HEK293T (cell line): ENCODE measurements around the gene EFR3B.

ENCODE experiments used
- BHLHE40 ChIP-seq: fragments of 450-650 bp; IDR thresholded peaks from 2 replicates; pipeline ENCODE4 v1.6.1; 2016; ENCODE audit warnings: mild to moderate bottlenecking, moderate library complexity, borderline replicate concordance
- CTBP1 ChIP-seq: fragments of 450-650 bp; IDR thresholded peaks from 2 replicates; pipeline ENCODE4 v1.6.1; 2016; ENCODE audit warnings: borderline replicate concordance
- ELF4 ChIP-seq: fragments of 450-650 bp; IDR thresholded peaks from 2 replicates; pipeline ENCODE4 v1.6.1; 2017; ENCODE audit warnings: antibody characterized with exemption
- FOXA1 ChIP-seq: fragments of 450-650 bp; IDR thresholded peaks from 2 replicates; pipeline ENCODE4 v1.6.1; 2016; ENCODE audit warnings: mild to moderate bottlenecking
- FOXK2 ChIP-seq: fragments of 450-650 bp; IDR thresholded peaks from 2 replicates; pipeline ENCODE4 v1.6.1; 2016; ENCODE audit warnings: mild to moderate bottlenecking
- FOXM1 ChIP-seq: fragments of 450-650 bp; IDR thresholded peaks from 2 replicates; pipeline ENCODE4 v1.6.1; 2017; ENCODE audit warnings: mild to moderate bottlenecking, borderline replicate concordance
- L3MBTL2 ChIP-seq: fragments of 450-650 bp; conservative IDR thresholded peaks from 2 replicates; pipeline ENCODE4 v1.6.1; 2016; ENCODE audit warnings: mild to moderate bottlenecking
- LEF1 ChIP-seq: fragments of 450-650 bp; IDR thresholded peaks from 2 replicates; pipeline ENCODE4 v1.6.1; 2017; ENCODE audit warnings: mild to moderate bottlenecking, borderline replicate concordance
- SP1 ChIP-seq: fragments of 450-650 bp; IDR thresholded peaks from 2 replicates; pipeline ENCODE4 v1.6.1; 2017
- SUZ12 ChIP-seq: fragments of 450-650 bp; IDR thresholded peaks from 2 replicates; pipeline ENCODE4 v1.6.1; 2016; ENCODE audit warnings: mild to moderate bottlenecking
- TARDBP ChIP-seq: fragments of 450-650 bp; IDR thresholded peaks from 2 replicates; pipeline ENCODE4 v1.6.1; 2016
- ZNF384 ChIP-seq: fragments of 450-650 bp; IDR thresholded peaks from 2 replicates; pipeline ENCODE4 v1.6.1; 2016
- TF ChIP-seq, protein P1 (sequence below): fragments of 450-650 bp; IDR thresholded peaks from 2 replicates; pipeline ENCODE4 v1.6.1; 2016

DNA sequence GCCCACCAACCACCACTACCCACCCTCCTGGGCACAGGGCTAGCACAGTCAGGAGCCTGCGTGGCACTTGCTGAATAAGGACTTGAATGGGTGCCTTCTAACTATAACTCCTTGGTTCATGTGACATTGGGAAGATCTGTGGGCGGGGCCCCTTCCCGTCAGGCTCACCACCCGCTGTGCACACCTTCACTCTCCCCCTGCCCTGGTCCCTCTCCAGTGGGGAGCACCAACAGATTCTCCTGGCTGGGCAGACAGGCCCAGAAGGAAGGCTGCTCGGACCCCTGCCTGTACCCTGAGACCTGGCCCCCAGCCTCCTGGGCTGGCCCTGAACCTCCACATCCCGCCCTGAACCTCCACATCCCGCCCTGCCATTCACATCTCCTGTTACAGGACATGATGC, 159.9 kb downstream of the EFR3B start:
- TF ChIP-seq FOXM1 (no peak), BHLHE40 (no peak), FOXA1 (no peak), ZNF384 (no peak), SUZ12 (no peak), LEF1 (no peak), CTBP1 (no peak), TARDBP (no peak), FOXK2 (no peak), ELF4 (no peak), L3MBTL2 (no peak), SP1 (no peak)
- TF ChIP-seq, protein P1, sequence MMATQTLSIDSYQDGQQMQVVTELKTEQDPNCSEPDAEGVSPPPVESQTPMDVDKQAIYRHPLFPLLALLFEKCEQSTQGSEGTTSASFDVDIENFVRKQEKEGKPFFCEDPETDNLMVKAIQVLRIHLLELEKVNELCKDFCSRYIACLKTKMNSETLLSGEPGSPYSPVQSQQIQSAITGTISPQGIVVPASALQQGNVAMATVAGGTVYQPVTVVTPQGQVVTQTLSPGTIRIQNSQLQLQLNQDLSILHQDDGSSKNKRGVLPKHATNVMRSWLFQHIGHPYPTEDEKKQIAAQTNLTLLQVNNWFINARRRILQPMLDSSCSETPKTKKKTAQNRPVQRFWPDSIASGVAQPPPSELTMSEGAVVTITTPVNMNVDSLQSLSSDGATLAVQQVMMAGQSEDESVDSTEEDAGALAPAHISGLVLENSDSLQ = no peak
